Adipose tissue (tissue), 3 donors: ENCODE measurements around the gene OR3A1. TPM values are rescaled to one million over a fixed set of nuclear protein-coding genes. Genes with fewer than 3 reads are reported as not detected.

Experiments used
- polyA plus RNA-seq, 3 donors: library from polyadenylated mRNA; stranded (reverse); fragments of 200-250 nt; gene quantifications; one replicate each; pipeline ENCODE4 v1.2.3, GENCODE V29; 2013
- donor health status: healthy with polysubstance abuse.
- donor health status: Bipolar disorder and iron deficiency.
- donor health status: healthy.

Gene OR3A1
- polyA plus RNA-seq, 3 donors: 0.07 TPM; not detected in 2

Other genes starting within 250 kb of the OR3A1 start
- gene OR1D5, start 234.8 kb downstream of the OR3A1 start, polyA plus RNA-seq: not detected
- gene OR1D2, start 193.9 kb downstream of the OR3A1 start, polyA plus RNA-seq: not detected
- not detected for gene OR1G1, start 170.8 kb downstream of the OR3A1 start, polyA plus RNA-seq
- not detected for gene OR1A2, start 100.8 kb downstream of the OR3A1 start, polyA plus RNA-seq
- not detected for gene OR1A1, start 90.7 kb downstream of the OR3A1 start, polyA plus RNA-seq
- gene OR3A2, start 87.9 kb upstream of the OR3A1 start, polyA plus RNA-seq: under 1 TPM in 1 of 3 donors, not detected in 2; 0.13 TPM
- under 1 TPM in 2 of 3 donors, not detected in 1; 0.09 to 0.34 TPM for gene OR1E1, start 100.0 kb upstream of the OR3A1 start, polyA plus RNA-seq
- not detected for gene OR3A3, start 113.0 kb upstream of the OR3A1 start, polyA plus RNA-seq
- under 1 TPM in 1 of 3 donors, not detected in 2; 0.67 TPM for gene OR1E2, start 135.5 kb upstream of the OR3A1 start, polyA plus RNA-seq
- gene SPATA22, start 173.5 kb upstream of the OR3A1 start, polyA plus RNA-seq: under 1 TPM in 2 of 3 donors, not detected in 1; 0.03 to 0.27 TPM
- gene ASPA, start 177.6 kb upstream of the OR3A1 start, polyA plus RNA-seq: 1 to 10 TPM in 2 of 3 donors, under 1 TPM in 1; 0.61 to 9.8 (median 4.7) TPM